Glomerular endothelial cell (primary cell): ENCODE results near the gene GEMIN4. TPM values are rescaled to one million over a fixed set of nuclear protein-coding genes. Genes with fewer than 3 reads are reported as not detected.

Source experiments
- DNase-seq: peaks from one replicate; pipeline ENCODE4 v3.0.0-alpha.2; 2011; ENCODE audit warnings: low read depth, low spot score; ENCODE audit errors: extremely low read depth
- total RNA-seq: library from RNA; depleted of rRNA; stranded (reverse); fragments of >200 nt; gene quantifications from 2 replicates; pipeline ENCODE4 v1.2.3, GENCODE V29; 2015

GEMIN4 gene
- total RNA-seq, 1 donor from 2014 or later = 18.6 TPM

DNA sequence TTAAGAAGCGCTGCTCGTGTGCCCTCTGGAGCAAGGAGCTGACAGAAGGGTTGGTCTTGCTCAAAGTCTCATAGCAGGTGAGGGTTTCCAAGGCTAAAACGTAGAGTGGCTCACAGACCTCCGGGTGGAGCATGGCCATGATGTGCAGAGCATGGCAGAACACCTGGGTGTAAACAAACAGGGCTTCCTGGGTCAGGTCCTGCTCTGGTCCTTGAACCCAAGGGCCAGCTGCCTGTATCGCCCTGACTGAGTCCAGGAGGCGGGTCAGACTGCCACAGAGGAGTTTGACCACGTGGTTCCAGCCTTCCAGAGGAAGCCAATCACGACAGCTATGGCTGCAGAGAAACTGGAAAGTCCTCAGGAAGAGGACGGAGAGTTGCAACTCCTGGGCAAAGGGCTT lies 7.1 kb downstream of the GEMIN4 start:
- DNase-seq = no peak

DNA sequence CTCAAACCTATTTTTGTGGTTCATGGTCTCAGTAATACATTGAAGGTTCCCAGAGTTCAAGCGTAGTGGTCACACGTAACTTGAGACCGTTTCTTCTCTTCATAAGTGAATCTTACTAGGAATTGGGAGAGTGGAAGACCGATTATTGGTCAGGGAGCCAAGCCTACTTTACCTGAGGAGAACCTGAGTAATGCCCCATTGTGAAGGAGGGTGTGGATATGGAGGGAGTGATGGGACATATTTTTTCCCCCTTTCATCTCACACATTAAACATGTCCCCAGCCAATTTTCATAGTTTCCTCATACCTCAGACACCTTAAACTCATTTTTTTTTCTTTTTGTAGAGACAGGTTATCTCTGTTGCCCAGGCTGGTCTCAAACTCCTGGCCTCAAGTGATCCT lies 8.9 kb downstream of the GEMIN4 start:
- no peak for DNase-seq

DNA sequence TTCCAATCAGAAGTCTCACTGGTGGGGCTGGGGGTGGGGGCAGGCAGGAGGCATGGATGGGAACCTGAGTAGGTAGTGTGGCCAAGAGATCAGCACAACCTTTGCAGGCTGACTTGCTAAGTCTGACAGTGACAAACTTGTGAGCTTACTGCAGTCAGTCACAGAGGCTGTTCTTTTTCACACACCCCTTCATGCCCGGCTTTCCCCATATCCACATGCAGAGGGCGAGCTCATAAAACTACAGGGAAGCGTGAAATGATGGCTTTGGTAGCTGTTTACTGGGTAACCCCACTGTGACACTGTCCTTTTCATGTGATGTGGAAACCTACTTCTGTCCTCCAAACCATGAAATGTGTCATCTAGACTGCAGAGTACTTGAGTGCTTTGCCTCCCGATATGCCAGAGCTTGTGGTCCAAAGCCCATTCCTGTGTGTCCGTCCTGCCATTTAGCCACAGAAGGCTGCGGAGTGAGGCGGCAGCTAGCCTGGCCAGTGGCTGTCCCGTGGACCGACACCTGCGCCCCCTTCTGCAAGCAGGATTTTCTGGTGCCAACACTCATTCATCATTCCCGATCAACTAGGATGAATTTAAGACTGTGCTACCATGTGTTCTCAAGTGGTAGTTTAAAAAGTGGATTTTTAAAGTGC lies 9.8 kb downstream of the GEMIN4 start:
- DNase-seq = no peak

DNA sequence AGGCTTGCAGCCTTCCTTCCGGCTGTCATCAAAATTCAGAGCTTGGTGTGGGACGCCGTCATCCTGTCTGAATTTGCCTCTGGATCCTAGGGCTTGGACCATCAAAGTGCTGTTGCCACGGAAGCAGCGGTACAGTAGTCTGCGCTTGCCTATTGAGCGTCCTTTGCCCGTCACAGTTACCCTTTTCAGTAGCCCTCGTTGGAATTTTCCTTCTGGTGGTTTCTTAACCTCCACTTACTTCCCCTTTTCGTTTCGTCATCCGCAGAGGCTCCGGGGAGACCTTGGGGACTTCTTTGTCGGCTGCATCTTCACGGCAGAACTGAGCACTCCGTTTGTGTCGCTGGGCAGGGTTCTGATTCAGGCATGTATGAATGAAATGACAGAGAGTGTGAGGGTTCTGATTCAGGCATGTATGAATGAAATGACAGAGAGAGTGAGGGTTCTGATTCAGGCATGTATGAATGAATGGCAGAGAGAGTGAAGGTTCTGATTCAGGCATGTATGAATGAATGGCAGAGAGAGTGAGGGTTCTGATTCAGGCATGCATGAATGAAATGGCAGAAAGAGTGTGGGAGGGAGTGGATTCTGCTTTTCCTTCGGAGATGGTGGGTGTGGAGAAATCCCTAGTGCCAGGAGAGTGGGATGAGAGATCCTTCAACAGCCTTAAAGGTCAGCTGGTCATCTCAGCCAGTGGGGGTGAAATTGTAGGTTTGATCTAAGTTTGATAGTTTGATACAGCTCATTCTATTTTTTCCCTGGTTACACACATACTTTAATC lies 11.6 kb downstream of the GEMIN4 start:
- no peak for DNase-seq

DNA sequence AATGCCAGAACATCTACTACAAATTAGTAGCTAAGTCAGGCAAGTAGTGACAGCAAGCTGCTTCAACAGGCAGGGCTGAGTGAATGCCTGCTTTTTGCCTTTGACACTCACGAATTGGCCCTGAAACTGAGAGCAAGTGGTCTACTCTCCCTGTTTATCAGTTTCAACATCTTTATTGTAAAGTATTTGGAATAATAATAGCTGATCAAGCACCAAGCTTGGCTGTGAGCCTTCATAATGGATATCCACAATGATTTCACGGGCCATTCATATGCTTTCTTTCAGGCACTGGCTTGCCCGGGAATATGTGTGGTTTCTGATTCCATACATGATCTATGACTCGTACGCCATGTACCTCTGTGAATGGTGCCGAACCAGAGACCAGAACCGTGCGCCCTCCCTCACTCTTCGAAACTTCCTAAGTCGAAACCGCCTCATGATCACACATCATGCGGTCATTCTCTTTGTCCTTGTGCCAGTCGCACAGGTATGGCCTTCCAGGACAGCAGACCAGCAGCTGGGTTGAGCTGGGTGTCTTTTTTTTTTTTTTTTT lies 14.4 kb downstream of the GEMIN4 start:
- no peak for DNase-seq

DNA sequence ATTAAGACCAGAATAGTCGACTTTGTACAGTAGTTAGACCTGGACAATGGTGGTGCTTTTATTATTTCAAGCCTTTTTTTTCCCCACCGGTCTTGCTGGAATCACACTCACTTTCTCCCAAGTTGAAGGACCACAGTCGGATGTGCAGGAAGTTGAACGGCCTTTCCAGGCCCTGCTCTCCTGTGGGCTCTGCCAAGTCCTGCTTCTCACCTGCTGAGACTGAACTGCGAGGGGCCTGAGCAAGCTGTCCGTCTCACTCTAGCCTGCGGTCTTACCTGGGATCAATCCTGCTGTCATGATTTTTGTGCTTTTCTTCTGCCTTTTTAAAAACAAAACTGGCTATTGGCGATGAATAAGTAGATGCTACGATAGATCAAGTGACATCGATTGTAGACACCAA lies 18.3 kb downstream of the GEMIN4 start:
- no peak for DNase-seq

DNA sequence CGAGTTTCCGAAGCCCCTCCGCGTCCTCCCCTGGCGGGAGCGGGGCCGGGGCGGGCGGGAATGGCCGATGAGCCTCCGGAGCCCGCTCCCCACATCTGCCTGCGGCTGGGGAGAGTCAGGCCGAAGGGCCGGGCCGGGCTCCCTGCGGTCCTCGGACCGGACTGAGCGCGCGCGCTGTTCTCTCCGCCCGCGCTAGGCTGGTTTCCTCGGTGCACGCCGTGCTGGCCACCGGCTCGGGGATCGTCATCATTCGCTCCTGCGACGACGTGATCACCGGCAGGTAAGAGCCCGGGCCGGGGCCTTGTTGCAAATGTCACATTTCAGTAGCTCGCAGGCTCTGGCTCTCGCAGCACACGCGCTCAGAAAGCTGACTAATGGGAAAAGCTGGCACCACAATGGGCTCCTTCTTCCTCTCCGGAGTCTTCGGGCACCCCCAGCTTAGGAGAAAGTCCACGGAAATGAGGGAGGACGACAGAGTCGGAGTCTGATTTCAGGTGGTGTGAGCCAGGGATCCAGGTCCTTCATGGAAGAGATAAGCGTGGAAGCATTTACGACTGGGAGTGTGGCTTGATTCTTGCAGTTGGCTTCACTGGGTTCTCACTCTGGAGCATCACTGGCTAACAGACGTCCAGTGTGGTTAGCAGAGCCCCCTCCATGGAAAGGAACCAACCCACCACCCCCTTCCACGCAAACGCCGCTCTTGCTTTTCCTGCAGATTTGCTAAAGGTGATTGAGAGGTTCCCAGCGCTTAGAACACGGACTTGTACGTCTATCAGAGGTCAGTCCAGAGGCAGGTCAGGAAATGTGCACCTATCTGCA lies 19.0 kb downstream of the GEMIN4 start:
- no peak for DNase-seq

DNA sequence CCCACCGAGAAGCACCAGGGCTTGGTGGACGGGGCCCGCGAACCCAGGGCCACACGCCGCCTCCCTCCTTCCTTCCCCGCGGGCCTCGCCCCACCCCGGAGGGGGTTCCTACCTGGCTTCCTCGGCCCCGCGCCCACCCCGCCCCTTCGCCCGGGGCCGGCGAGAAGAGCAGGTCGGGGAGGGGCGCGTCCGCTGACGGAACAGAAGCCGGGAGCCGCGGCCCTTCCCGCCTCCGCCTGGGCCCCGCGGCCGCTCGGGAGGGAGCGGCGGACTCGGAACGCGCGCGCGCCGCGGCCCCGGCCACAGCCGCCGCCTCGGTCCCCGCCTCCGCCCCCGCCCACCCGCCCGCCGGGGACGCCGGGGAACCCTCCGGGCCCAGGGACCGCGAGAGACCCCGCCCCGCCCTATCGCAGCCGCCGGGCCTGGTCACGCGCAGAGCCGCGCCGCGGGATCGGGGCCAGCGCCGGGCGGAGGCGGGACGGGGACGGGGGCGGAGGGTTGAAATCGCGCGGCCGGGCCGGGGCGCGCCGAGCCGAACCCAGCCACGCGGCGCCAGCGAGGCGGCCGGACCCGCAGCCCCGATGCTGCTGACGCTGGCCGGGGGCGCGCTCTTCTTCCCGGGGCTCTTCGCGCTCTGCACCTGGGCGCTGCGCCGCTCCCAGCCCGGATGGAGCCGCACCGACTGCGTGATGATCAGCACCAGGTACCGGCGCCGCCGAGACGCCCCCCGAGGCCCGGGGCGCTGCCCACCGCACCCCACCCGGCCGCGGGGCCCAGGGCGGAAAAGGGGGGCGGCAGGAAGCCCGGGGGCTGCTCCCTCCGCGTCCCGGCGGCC lies 19.8 kb downstream of the GEMIN4 start, which contains the start of gene TLCD3A:
Gene TLCD3A, plus strand, starts transcription at position 530 of the 835 bp plus-strand sequence. Its CDS starts 52 bp downstream, at position 582.
- DNase-seq = no peak

DNA sequence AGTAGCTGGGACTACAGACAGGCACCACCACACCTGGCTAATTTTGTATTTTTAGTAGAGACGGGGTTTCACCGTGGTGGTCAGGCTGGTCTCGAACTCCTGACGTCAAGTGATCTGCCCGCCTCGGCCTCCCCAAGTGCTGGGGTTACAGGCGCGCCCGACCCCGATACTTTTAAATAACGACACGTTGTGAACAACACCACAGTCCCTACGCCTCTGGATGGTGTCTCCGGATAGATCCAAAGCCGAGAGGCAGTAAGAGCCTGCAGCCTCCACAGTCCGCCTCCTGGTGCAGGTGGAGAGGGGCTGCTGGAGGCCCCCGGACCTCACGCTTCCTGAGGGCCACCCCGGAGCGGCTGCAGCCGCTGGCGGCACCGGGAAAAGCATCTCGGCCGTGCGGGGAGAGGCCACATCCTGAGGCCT lies 20.4 kb downstream of the GEMIN4 start:
- no peak for DNase-seq

DNA sequence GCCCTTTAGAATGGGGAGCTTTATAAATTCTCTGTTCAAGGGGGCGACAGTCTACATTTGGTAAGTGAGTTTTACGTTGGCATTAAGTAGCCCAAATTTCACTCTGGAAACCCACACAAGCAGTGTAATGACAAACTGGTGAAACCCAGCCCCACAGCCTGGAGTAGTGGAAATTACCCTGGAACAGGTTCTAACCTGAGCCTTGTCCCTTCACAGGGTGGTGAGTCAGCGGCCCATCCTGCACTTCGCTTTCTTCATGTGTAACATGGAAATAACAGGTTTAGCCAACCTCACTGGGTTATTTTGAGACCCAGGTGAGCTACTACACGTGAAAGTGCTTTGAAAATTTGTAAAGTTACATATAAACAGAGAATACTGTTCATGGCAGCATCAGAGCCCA lies 23.2 kb downstream of the GEMIN4 start:
- no peak for DNase-seq

DNA sequence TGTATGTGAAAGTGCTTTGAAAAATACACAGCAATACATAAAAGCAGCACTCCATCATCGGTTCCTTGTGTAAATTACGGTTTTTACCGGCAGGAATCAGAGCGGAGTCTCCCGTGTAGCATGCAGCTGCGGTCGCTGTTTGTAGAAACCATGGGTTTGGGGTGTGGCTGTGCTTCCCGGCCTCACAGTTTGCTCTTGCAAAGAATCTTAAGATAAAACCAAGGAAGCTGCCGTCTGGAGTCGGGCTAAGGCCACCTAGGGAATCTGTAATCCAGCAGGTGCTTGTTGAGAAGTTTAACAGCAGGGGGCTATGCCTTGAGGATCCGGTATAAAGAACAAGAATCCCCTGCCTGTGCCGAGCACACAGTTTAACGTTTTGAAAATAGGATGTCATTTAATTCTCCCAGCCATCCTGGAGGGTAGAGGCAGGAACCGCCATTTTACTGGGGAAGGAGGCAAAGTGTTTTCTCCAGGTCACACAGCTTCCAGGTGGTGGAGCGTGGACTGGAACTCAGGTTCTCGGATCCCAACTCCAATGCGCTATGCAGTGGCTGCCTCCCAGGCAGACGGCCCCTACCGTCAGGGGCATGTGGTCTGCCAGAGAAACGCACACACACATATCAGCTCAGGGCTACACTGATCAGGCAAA lies 25.7 kb downstream of the GEMIN4 start:
- DNase-seq = no peak

DNA sequence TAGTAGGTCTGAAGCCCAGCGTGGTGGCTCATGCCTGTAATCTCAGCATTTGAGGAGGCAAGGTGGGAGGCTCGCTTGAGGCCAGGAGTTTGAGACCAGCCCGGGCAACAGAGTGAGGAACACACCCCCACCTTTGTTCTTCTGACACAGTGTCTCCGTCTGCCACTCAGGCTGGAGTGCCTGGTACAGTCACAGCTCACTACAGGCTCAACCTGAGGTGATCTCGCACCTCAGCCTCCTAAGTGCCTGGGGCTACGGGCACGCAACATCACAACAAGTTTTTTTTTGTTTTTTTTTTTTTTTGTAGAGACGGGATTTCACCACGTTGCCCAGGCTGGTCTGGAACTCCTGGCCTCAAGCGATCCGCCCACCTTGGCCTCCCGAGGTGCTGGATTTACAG lies 26.3 kb downstream of the GEMIN4 start:
- no peak for DNase-seq

DNA sequence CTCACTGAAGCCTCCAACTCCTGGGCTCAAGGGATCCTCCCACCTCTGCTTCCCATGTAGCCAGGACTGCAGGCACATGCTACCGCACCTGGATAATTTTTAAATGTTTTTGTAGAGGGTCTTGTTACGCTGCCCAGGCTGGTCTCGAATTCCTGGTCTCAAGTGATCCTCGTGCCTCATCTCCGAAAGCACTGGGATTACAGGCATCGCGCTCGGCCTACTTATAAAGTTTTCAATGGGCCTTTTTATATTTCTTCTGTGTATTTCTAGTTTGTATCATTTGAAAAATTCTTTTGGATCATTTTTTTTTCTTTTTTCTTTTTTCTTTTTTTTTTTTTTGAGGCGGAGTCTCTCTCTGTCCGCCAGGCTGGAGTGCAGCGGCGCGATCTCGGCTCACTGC lies 27.0 kb downstream of the GEMIN4 start:
- no peak for DNase-seq

DNA sequence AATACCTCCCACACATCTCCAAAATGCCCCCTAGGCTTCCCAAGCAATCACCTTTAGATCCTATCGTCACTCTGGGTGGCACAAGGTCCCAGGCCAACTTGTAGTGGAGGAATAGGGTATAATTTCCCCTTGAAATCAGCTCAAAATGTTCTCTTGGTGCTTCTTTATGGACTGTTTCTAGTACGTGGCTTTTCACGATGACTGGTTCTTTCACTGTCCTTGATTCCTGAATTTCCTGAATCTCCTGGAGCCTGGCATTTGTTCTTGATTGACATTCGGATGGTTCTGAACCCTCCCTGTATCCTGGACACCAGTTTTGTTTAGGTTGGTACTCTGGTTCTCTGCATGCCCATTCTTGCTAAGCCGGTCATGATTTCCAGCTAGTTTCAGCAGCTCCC lies 30.5 kb downstream of the GEMIN4 start:
- no peak for DNase-seq

DNA sequence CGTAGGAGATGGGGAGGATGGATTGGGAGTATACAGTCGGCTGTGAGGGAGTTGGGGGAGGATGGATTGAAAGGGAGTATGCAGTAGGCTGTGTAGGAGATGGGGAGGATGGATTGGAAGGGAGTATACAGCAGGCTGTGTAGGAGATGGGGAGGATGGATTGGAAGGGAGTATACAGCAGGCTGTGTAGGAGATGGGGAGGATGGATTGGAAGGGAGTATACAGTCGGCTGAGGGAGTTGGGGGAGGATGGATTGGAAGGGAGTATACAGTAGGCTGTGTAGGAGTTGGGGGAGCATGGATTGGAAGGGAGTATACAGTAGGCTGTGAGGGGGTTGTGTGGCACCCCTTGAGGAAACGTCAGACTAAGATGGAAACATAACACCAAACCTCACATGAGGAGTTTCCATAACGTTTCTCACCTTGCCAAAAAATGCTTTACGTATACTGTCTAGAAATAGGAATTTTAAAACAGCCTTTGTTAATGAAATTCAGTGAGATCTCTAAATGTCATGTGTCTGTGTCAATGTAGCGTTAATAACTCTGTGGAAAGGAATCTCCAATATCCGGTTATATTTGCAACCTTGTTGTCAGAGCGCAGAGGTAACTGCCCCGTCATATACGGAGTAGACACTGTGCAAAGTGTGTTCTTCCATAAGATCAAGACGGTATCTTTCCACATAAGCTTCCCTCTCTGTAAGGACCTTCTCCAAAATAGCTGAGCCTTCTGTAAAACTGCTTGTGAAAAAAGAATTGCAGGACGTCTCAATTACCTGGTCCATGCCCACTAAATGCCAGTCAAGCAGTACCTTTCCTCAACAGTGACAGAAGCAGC lies 31.1 kb downstream of the GEMIN4 start:
- DNase-seq = no peak

DNA sequence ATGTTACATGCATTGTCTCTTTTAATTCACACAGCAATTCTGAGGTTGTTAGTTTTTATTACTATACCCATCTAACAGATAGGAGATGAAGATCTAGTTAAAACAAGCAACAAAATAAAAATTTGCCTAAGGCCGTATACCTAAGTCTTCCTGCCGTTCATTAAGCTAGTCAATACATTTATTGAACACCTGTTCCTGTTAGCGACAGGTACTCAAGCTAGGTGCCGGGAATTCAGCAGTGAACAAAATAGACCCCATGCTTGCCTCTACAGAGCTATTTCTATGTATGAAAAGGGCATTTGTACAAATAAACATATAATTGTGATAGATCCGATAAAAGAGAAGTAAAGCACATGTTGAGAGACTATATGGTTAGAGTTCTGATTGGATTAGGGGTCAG lies 34.0 kb downstream of the GEMIN4 start:
- no peak for DNase-seq

DNA sequence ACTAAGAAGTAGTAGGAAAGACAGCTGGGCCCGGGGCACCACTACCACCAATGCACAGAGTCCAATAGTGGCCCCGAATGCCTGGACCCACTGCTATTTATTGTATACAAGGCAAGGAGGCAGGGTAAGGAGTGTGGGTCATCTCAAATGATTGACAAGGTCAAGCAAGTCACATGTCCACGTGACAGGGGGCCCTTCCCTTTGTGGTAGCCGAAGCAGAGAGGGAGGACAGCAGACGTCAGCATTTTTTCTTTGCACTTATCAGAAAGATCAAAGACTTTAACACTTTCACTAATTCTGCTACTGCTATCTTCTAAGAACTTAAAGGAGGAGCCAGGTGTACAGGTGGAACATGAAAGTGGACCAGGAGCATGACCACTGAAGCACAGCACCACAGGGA lies 43.9 kb downstream of the GEMIN4 start:
- DNase-seq = no peak

DNA sequence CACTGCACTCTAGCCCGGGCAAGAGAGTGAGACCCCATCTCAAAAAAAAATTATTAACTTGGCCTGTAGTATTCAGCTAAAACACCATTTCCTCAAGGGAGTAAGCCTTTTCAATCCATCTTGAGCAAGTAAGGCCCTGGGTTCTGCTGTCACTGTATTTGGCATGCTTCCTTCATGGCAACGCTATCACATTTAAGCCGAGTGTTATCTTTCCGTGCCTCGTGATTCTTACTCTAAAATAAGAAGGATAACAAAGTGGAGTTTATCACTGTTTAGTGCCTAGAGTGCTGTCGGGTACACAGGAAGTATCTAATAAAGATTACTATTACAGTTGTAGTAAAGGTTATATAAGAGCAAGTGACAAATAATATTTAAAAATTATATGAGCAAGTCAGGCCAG lies 46.2 kb downstream of the GEMIN4 start:
- no peak for DNase-seq

DNA sequence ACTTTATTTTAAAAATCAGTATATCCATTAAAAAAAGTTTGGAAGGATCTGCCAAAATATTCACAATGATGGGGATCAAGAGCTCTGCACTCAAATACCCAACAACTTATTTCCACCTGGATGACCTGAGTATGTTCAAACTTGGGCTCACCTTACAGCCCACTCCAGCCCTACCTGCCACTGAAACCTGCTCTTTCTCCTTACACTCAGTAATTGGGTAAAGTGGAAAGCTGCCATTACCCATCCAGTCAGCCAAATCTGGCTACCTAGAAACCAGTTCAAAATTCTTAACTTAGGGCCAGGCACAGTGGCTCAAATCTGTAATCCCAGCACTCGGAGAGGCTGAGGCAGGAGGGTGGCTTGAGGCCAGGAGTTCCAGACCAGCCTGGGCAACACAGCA lies 47.1 kb downstream of the GEMIN4 start:
- no peak for DNase-seq
